HUES48 (cell line): ENCODE data around the gene MAP3K14.

Experiments used
- H3K27ac ChIP-seq: one replicate; pipeline ENCODE4 v1.7.0; 2013; ENCODE audit warnings: low read depth, low read length, inconsistent platforms
- H3K27me3 ChIP-seq: 2 replicates; pipeline ENCODE4 v1.6.1; 2013; ENCODE audit warnings: mild to moderate bottlenecking, low read length; ENCODE audit not compliant: control insufficient read depth, insufficient read depth
- H3K36me3 ChIP-seq: 2 replicates; pipeline ENCODE4 v1.6.1; 2013; ENCODE audit warnings: low read length; ENCODE audit not compliant: control insufficient read depth, insufficient read depth
- H3K4me1 ChIP-seq: 2 replicates; pipeline ENCODE4 v1.6.1; 2013; ENCODE audit warnings: mild to moderate bottlenecking, low read length; ENCODE audit not compliant: control insufficient read depth, insufficient read depth
- H3K4me3 ChIP-seq: 2 replicates; pipeline ENCODE4 v1.5.1; 2013; ENCODE audit warnings: mild to moderate bottlenecking, low read depth, low read length
- H3K9ac ChIP-seq: 2 replicates; pipeline ENCODE4 v1.6.1; 2013; ENCODE audit warnings: mild to moderate bottlenecking, low read depth, low read length, moderate library complexity
- H3K9me3 ChIP-seq: 2 replicates; pipeline ENCODE4 v1.6.1; 2013; ENCODE audit warnings: low read length; ENCODE audit not compliant: control insufficient read depth, insufficient read depth

Gene MAP3K14

DNA sequence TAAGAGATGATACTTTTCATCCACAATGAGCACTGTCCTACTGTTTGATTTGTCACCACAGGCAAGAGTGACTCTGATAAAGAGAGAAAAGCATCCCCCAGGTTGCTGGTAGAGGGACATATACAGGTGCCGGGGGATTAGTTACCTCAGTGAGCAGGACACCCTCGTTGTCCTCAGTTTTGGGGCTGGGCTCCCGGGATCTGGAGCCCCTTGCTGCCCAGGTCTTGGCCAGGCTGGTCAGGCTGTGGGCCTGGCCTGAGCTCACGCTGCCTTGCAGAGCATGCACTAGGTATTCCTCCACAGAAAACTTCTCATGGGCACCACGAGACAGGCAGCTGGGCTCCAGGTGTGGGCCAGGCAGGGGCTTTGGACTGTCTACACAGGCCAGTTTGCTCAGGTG, 30.5 kb downstream of the MAP3K14 start:
- no peaks in the 10 kb centered on the region for H3K9me3 ChIP-seq
- no peaks in the 10 kb centered on the region for H3K4me1 ChIP-seq
- H3K27me3 ChIP-seq, result no peaks in the 10 kb centered on the region
- H3K9ac ChIP-seq, result no peak overlapping the region
- no peak overlapping the region for H3K27ac ChIP-seq
- peaks cover 35% of the 10 kb centered on the region for H3K36me3 ChIP-seq
- no peak overlapping the region for H3K4me3 ChIP-seq

DNA sequence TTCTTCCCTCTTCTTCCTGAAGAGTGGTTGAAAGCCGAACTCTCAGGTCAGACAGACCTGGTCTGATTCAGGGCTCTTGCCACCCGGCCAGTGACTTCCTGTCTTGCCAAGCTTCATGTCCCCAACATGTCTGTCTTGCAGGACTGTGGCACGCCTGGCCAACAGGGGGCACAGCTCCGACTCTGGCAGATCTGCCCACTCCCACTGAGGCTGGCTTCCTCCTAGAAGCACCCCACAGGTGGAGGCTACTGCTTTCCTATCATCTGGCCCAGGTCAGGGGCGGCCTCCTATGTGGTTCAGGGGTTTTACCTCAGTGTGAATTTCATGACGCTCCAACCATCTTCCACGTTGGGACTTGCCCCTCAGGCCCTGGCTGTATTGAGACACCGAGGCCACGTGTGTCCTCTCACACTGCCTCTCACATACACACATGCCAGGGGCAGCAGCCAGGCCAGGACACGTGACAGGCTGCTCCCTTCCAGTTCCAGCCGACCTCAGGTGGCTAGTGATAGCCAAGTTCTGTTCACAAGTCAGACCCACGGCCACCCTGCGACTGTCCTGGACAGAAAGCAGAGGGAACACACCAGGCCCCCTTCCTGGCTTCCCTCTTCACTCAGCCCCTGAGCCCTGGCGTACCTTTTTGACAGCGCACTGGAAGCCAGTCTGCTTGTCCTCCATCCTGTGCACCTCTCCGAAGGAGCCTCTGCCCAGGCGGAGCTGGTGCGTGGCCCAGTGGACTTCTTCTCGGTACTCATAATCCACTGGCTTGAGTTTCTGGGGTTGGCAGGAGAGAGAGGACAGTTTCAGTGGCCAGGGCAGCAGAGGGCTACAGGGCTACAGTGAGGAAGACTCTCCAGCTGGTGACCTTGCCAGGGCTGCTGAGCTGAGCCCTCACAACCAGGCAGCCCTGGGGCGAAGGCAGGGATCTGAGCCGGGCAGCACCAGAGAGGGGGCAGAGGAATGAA, 32.4 kb downstream of the MAP3K14 start:
- H3K27me3 ChIP-seq, result no peaks in the 10 kb centered on the region
- no peaks in the 10 kb centered on the region for H3K9me3 ChIP-seq
- no peak overlapping the region for H3K4me3 ChIP-seq
- H3K4me1 ChIP-seq, result no peaks in the 10 kb centered on the region
- H3K36me3 ChIP-seq, result peaks cover 39% of the 10 kb centered on the region
- H3K27ac ChIP-seq, result no peak overlapping the region
- H3K9ac ChIP-seq, result no peak overlapping the region

DNA sequence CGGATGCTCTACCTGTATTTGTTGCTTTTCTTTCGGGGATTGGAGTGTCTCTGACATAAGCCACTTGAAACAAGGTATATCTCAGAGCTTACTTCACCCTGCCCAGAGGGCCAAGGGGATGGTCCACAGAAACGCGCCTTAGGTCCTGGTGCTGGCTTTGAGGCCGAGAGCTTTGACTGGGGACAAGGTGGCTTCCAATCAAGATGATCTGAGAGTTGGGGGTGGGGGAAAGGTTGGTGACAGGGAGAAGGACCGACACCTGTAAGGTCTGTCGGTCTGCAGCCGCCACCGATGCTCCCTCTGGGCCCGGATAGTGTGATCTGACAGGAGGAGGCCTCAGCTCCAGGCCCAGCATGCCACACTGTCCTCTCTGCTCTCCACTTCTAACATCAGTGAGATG, 33.1 kb downstream of the MAP3K14 start:
- H3K36me3 ChIP-seq, result peaks cover 39% of the 10 kb centered on the region

DNA sequence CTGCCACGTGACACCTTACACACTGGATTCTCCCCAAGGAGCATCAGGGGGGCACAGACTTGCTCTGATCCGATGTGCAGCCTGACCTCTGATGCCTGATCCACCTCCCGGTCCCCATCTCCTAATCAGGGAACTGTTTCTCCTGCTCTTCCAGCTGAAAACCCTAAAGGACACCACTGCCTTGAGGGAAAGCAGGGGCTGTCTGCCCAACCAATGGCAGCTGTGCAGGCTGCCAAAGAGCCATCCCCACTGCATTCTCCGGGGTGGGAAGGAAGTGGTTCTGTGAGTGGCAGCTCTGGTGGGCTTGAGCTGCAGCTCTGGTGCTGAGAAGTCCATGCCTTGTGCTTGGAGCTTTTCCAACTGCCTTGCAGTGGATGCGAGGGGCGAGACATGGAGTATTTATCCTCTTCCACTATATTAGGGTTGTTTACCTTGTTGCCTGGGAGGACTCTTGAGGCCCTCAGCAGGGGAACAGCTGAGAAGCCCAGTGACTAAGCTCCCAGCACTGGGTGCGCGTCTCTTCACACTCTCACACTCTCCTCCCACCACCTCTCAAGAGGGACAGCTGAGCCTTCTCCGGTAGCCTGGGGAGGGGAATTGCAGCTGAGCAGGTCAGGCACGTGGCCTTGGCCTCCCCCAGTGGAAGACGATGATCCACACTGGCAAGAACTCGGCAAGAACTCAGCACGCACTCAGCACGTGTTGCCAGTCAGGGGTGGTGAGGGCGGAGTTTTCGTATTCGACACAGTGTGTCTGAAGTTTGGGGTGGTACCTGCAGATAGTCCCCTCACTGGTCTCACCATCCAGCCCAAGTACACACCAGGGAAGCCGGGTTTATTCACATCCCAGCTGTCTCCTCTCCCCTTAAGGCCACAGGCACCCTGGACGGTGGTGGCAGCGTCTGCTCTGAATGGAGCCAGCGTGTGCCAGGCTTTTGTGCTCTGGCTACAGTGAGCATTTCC, 33.9 kb downstream of the MAP3K14 start:
- Histone ChIP-seq H3K27ac (no peak overlapping the region), H3K27me3 (no peaks in the 10 kb centered on the region), H3K4me1 (no peaks in the 10 kb centered on the region), H3K36me3 (peaks cover 39% of the 10 kb centered on the region), H3K9ac (no peak overlapping the region), H3K9me3 (no peaks in the 10 kb centered on the region), H3K4me3 (no peak overlapping the region)

More for the DNA sequence above, 33.1 kb downstream of the MAP3K14 start:
- H3K9ac ChIP-seq, result no peak overlapping the region
- H3K9me3 ChIP-seq, result no peaks in the 10 kb centered on the region
- no peaks in the 10 kb centered on the region for H3K4me1 ChIP-seq
- no peak overlapping the region for H3K4me3 ChIP-seq
- no peak overlapping the region for H3K27ac ChIP-seq
- H3K27me3 ChIP-seq, result no peaks in the 10 kb centered on the region

DNA sequence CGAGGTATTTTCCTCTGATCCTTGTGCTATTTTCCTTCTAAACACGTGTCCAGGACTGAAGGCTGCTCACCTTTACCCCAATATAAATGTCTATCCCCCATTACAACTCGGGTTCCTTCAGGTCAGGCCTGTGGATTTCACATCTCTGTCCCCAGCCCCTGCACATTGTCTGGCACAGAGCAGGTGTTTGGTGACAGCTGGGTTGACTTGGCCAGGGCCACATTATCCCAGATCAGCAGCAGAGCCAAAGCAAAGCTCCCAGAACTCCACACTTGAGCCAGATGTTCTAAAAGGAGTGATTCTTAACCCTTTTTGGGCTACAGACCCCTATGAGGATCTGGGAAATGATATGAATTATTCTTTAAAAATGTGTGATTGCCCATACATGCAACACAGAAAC, 36.9 kb downstream of the MAP3K14 start:
- no peak overlapping the region for H3K27ac ChIP-seq
- no peaks in the 10 kb centered on the region for H3K9me3 ChIP-seq
- H3K9ac ChIP-seq, result no peak overlapping the region
- 0 out of 2 replicates have a peak, but pooled peaks cover 4% of the 10 kb centered on the region for H3K4me1 ChIP-seq
- peaks cover 30% of the 10 kb centered on the region for H3K36me3 ChIP-seq
- no peak overlapping the region for H3K4me3 ChIP-seq
- no peaks in the 10 kb centered on the region for H3K27me3 ChIP-seq

DNA sequence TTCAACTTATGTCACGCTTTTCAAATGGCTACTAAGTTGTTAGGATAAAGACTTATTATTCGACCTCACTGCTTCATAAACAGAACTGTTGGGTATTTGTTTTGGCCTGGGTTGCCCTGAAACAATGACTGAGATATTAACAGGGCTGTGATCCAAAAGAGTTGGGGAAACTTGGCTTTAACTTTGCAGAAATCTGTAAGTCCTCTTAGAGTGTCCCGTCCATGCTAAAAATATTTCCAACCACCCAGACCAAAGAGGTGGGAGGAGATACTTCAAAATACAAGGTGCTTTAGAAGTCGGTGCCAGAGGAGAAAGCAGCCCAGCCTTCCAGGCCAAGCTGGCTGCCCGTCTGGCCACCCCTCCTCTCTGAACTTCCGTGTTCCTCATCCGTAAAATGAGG, 38.8 kb downstream of the MAP3K14 start:
- no peak overlapping the region for H3K27ac ChIP-seq
- H3K4me3 ChIP-seq, result no peak overlapping the region
- no peaks in the 10 kb centered on the region for H3K9me3 ChIP-seq
- H3K36me3 ChIP-seq, result peaks cover 22% of the 10 kb centered on the region
- H3K27me3 ChIP-seq, result no peaks in the 10 kb centered on the region
- H3K9ac ChIP-seq, result no peak overlapping the region
- 0 out of 2 replicates have a peak, but pooled peaks cover 4% of the 10 kb centered on the region for H3K4me1 ChIP-seq

DNA sequence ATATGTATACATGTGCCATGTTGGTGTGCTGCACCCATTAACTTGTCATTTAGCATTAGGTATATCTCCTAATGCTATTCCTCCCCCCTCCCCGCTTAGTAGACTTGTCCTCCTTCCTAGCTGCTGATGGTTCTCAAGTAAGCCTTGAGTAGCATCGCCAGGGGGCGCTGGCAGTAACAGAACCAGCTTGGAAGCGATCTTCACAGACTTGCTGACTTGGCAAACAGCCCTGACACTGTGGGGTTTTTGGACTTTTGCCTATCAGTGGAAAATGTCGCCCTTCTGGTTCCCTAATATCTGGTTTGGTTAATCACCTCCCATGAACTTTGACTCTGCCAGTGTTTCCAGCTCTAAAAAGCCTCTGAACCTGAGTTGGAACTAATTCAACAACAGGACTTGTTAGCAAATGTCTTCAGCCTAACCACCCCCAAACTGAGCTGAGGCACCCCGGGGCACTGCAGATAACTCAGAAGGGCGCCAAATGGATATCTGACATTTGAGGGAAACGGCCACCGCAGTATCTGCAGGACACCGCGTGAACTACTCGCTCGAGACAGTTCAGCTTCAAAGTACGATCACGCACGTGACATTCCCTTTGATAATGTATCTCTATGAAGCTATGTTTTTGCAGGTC, 39.5 kb downstream of the MAP3K14 start:
- H3K9ac ChIP-seq, result no peak overlapping the region
- no peak overlapping the region for H3K4me3 ChIP-seq
- 0 out of 2 replicates have a peak, but pooled peaks cover 4% of the 10 kb centered on the region for H3K4me1 ChIP-seq
- no peaks in the 10 kb centered on the region for H3K9me3 ChIP-seq
- H3K36me3 ChIP-seq, result peaks cover 18% of the 10 kb centered on the region
- H3K27me3 ChIP-seq, result no peaks in the 10 kb centered on the region
- H3K27ac ChIP-seq, result peak overlapping the region; percentile 39

DNA sequence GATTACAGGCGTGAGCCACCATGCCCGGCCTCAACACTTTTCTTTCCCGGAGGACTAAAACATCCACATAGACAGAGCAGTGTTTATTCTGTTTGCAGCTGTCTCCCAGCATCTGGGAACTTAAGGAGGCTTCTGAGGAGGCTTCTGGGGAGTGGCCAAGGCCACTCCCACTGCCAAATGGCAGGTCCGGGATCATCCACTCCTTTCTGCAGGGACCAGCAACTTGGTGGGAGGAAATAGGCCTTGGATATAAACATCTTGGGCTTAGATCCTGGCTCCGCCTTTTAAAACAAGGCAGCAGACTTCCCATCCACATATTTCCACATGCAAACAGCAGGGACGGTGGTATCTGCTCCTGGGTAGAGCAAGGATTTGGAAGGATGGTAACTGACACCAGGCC, 40.8 kb downstream of the MAP3K14 start:
- H3K9ac ChIP-seq, result no peak overlapping the region

DNA sequence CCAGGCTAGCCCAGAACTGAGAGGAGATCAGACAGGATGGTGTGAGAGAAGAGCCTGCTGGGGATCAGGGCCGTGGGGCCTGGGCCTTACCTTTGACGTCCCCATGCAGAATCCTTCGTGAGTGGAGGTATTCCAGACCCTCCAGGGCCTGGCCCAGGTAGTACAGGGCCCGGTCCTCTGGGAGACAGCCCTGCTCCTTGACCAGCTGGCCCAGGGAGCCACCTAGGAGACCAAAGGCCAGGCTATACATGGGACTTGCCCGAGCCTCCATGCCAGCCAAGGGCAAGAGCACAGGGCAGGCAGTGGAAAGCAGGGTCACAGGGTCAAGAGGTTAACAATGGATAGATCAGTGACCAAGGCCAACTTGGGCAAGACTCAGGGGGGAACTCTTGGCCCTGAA, 42.8 kb downstream of the MAP3K14 start:
- peaks cover 24% of the 10 kb centered on the region for H3K36me3 ChIP-seq
- H3K4me3 ChIP-seq, result no peak overlapping the region
- H3K9ac ChIP-seq, result no peak overlapping the region
- H3K9me3 ChIP-seq, result no peaks in the 10 kb centered on the region
- H3K27ac ChIP-seq, result no peak overlapping the region
- 0 out of 2 replicates have a peak, but pooled peaks cover 4% of the 10 kb centered on the region for H3K4me1 ChIP-seq
- H3K27me3 ChIP-seq, result no peaks in the 10 kb centered on the region

More for the DNA sequence above, 40.8 kb downstream of the MAP3K14 start:
- Histone ChIP-seq H3K4me3 (no peak overlapping the region), H3K27me3 (no peaks in the 10 kb centered on the region), H3K36me3 (peaks cover 18% of the 10 kb centered on the region), H3K4me1 (0 out of 2 replicates have a peak, but pooled peaks cover 4% of the 10 kb centered on the region), H3K9me3 (no peaks in the 10 kb centered on the region), H3K27ac (no peak overlapping the region)

DNA sequence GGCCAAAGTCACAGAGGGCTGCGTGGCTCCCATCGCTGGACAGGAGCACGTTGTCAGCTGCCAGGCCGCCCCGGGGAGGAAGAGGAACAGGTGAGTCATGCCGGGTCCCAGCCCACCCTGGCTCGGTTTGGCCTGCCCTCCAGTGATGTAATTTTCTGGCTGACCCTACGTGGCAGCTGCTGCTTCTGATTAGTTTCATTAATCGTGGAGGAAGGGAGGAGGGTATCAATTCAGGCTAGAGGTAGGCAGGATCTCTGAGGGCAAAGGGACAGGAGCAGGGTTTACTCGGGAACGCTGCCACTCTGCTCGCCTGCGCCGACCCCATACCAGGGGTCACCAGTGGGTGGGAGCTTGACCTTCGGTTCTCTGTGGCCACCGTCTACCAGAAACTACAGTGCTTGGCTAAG, 43.3 kb downstream of the MAP3K14 start:
- H3K9ac ChIP-seq, result no peak overlapping the region
- no peaks in the 10 kb centered on the region for H3K9me3 ChIP-seq
- no peak overlapping the region for H3K4me3 ChIP-seq
- 0 out of 2 replicates have a peak, but pooled peaks cover 4% of the 10 kb centered on the region for H3K4me1 ChIP-seq
- H3K27me3 ChIP-seq, result no peaks in the 10 kb centered on the region
- no peak overlapping the region for H3K27ac ChIP-seq
- peaks cover 29% of the 10 kb centered on the region for H3K36me3 ChIP-seq
